HG02759 (cell line): ENCODE measurements around the gene ZNF165.
A peak's percentile ranks its signal among the peaks of the same experiment; 100 is the strongest.
"Not testable (repeated sequence)": the region's sequence is repeated elsewhere in the genome, so short reads cannot be mapped to it uniquely, and the experiment has no call there.

ENCODE experiments used
- ATAC-seq: cut with Tn5 transposase; IDR thresholded peaks from one replicate; pipeline ENCODE4 v1.9.1; 2021; ENCODE audit warnings: mild to moderate bottlenecking, moderate library complexity; ENCODE audit not compliant: unreplicated experiment

ZNF165 gene

DNA sequence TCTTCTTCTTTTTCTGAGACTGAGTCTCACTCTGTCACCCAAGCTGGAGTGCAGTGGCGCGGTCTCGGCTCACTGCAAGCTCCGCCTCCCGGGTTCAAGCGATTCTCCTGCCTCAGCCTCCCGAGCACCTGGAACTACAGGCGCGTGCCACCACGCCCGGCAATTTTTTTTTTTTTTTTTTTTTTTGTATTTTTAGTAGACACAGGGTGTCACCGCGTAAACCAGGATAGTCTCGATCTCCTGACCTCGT is at the start of gene ZNF165:
Gene ZNF165 (plus strand): TSS at position 188 of the 250 bp plus-strand sequence. CDS start 4,913 bp downstream, outside the sequence.
- ATAC-seq, result peak; percentile 23

DNA sequence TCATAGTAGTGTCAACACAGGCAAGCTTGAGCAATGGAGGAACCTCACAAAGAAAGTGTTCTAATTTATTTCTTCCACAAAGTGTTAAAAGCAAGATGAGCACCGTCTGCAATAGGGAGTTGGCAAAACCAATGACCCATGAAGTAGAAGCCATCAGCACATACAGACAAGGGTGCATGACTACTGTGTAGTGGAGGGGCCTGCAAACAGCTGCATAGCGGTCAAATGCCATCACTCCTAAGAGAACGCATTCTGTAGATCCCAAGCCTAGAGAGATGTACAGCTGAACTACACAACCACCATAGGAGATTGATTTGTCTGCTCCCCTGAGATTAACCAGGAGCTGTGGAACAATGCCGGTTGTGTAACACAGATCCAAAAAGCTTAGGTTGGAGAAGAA is 26.8 kb upstream of the ZNF165 start:
- ATAC-seq, result no peak

DNA sequence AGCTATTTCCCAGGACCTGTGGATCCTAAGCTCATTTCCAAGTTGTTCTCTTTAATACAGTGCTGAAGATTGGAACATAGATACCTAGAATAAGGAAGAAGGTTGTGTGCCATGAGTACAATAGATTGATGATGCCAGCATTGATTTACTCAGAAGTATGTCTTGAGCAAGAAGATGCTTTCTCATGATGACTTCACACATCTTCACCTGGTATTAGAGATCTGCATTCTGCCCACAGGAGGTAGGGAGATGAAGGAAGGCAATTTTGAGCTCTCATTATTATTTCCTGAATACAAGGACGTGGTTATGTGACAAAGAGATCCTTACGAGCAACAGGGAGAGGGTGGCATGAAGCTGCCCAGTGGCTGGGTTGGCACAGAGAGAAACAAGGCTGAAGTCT is 20.0 kb upstream of the ZNF165 start:
- no peak for ATAC-seq

DNA sequence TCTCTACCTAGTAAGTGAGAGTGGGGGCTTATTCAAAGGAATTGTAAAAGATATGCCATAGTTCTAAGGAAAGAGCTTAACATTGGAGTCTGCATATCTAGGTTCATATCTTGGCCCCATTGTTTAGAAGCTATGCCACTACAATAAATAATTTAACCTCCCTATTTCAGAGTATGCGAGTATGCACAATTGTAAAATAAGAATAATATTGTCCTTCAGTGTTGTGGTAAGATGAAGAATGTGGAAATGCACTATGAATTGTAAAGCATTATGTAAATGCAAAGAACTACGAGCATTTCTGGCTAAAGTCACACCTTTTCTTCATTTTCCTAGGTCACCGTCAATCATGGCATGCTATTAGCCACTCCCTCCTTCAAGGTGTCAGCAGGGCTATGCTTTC is 16.1 kb upstream of the ZNF165 start:
- no peak for ATAC-seq

DNA sequence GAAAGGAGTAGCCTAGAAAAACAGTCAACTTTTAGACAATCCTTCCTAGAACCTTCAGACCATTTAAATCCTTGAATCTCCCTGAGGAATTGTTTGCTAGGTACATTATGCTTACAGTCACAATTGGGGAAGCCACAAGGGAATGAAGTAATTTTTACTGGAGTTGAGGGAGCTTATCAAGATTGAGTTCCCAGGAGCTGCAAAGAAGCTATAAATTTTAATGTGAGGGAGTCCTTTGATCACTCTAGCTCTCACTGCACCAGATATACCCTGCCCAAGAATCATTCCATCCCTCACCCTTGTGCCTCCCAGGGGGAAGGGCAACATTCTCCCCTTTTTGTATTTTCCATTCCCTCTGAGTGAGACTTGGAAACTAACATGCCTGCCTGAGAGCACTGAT is 12.3 kb upstream of the ZNF165 start:
- no peak for ATAC-seq

DNA sequence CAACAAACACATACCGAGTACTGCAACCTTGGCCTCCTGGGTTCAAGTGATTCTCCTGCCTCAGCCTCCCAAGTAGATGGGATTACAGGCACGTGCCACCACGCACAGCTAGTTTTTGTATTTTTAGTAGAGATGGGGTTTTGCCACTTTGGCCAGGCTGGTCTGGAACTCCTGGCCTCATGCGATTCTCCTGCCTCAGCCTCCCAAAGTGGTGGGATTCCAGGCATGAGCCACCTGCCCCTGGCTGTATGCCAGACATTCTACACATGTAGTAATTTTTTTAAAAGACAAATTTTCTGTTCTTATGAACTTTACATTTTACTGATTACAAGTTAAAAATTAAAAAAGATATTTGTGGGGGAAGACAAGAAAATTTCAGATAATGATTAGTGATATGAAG is 9.4 kb upstream of the ZNF165 start:
- ATAC-seq, result not testable (repeated sequence)

DNA sequence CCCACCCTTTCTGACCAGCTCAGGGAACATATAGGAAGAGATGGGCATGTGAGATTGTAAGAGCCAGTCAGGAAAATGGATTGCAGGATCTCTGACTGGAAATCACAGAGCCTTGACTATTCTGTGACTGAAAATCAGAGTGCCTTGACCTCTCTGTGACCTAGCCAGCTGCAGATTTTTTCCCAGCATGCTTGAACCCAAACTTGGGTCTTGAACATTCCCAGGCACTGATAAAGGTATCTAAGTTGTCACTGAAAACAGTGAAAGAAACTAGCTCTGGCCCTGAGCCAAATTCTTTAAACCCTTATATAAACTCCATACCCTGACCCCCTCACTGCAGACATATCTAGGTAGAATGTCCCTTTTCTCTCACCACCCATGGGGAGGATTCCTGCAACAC is 2.3 kb upstream of the ZNF165 start:
- ATAC-seq, result no peak

DNA sequence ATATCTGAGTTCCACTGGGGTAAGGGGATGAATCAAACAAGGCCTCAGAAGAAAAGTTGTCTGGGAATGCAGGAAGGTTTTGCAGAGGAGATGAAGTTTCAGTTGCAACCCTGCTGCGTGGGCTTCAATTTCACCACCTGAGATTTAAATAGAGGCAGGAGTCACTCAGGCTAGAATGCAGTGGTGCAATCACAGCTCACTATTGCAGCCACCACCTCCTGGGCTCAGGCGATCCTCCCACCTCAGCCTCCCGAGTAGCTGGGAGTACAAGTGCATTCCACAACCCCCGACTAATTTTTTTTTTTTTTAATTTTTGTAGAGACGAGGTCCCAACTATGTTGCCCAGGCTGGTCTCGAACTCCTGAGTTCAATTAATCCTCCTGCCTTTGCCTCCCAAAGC is 1.5 kb upstream of the ZNF165 start:
- ATAC-seq, result no peak

DNA sequence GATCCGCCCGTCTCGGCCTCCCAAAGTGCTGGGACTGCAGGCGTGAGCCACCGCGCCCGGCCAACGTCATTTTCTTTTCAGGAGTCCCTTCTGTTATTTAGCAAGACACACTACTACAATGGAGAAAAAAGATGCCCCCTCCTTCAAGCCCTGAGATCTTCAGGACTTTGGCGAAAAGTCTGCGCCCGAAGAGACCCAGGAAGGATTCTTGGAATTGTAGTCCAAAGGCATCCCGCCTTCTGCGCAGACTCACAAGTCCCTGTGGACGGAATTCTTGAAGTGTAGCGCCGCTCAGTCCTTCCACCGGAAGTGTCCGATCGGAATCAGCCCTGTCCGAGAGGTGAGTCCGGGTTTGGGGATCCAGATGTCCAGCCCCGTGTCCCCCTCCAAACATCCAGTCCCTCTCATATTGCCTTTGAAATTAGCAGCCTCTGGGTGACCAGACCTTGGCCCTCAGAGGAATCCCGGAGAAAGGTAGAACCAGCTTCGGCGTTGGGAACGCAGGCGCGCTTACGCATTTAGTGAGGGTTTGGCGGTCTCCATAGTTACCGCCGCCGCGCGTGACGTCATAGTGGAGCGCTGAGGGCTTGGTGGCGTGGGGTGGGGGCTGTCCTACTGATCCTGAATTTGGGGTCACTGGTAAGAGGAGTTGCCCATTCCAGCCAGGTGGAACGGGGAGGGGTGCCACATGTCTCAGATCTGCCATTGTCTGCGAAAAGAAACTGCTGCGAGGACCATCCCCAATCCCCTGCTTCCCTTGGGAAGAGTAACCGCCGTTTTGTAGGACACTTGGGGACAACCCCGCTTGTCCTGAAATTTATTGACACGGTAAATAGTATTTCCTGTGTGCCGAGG is 490 bp downstream of the ZNF165 start:
- ATAC-seq, result peak; percentile 80

DNA sequence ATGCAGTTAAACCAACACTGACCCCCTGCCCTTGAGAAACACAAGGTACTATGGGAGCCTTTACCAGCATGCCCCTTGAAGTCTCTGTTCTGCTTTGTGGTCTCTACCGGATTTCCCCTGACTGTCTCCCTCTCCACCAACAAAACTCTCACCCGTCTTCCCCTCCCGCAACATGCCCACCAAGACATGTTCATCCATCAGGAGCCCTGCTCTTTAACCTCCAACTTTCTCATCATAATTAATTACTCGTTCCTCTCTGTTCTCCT is 1.1 kb downstream of the ZNF165 start:
- ATAC-seq, result peak; percentile 52

DNA sequence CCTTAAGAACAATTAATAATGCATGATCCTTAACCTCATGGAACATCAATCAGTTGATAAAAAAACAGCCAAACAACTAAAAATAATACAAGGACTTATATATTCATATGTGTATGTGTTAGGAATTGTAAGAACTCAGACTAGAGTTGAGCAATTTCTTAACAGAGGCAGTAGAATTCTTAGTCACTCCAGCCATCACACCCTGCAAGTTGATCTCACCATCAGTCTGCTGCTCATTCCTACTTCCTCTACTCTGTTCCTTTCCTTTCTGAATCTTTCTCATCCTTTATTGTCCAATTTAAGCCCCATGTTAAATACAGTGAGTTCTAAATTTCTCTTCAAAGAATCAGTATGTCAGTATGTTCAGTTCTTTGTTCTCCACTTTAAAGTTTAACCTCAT is 2.6 kb downstream of the ZNF165 start:
- ATAC-seq, result no peak

DNA sequence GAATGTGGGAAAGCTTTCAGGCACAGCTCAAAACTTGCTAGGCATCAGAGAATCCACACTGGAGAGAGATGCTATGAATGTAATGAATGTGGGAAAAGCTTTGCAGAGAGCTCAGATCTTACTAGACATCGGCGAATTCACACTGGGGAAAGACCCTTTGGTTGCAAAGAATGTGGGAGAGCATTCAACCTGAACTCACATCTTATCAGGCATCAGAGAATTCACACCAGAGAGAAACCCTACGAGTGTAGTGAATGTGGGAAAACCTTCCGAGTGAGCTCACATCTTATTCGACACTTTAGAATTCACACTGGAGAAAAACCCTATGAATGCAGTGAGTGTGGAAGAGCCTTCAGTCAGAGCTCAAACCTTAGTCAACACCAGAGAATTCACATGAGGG is 8.7 kb downstream of the ZNF165 start:
- ATAC-seq, result no peak

DNA sequence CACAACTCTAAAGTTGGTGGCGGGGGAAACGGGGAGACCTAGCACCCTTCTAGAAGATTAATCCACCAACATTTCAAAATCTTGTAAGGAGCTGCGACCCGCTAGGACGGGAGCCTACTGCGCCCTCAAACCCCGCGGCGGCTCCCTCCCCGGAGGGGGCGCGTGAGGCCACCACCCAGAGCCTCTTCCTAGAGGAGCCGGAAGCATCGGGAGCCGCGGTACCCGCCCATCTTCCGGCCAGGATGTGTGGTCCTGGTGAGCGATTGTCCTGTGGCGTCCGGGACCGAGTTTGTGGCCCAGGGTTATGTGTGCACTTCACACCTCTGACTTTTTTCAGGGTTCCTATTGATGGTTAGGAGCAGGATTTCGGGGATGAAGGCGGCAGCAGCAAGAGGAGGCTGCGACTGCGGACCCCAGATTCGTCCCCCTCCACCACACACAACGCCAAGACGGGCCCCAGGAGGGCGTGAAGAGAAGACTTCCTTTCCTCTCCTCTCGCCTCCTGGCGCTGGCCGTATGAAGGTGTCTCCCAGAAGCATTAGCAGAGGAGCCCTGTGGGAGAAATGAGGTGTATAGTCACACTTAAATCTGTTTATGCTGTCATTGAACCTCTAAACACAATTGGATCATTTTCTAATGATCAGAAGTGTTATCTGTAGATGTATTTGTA is 10.7 kb downstream of the ZNF165 start:
- ATAC-seq, result no peak

DNA sequence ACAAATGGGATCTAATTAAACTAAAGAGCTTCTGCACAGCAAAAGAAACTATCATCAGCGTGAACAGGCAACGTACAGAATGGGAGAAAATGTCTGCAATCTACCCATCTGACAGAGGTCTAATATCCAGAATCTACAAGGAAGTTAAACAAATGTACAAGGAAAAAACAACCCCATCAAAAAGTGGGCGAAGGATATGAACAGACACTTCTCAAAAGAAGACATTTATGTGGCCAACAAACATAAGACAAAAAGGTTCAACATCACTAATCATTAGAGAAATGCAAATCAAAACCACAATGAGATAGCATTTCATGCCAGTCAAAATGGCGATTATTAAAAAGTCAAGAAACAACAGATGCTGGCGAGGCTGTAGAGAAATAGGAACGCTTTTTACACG is 21.9 kb downstream of the ZNF165 start:
- not testable (repeated sequence) for ATAC-seq

DNA sequence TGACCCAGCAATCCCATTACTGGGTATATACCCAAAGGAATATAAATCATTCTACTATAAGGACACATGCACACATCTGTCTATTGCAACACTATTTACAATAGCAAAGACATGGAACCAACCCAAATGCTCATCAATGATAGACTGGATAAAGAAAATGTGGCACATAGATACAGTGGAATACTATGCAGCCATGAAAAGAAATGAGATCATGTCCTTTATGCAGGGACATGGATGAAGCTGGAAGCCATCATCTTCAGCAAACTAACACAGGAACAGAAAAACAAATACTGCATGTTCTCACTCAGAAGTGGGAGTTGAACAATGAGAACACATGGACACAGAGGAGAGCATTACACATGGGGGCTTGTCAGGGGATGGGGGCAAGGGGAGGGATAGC is 22.3 kb downstream of the ZNF165 start:
- ATAC-seq, result not testable (repeated sequence)

DNA sequence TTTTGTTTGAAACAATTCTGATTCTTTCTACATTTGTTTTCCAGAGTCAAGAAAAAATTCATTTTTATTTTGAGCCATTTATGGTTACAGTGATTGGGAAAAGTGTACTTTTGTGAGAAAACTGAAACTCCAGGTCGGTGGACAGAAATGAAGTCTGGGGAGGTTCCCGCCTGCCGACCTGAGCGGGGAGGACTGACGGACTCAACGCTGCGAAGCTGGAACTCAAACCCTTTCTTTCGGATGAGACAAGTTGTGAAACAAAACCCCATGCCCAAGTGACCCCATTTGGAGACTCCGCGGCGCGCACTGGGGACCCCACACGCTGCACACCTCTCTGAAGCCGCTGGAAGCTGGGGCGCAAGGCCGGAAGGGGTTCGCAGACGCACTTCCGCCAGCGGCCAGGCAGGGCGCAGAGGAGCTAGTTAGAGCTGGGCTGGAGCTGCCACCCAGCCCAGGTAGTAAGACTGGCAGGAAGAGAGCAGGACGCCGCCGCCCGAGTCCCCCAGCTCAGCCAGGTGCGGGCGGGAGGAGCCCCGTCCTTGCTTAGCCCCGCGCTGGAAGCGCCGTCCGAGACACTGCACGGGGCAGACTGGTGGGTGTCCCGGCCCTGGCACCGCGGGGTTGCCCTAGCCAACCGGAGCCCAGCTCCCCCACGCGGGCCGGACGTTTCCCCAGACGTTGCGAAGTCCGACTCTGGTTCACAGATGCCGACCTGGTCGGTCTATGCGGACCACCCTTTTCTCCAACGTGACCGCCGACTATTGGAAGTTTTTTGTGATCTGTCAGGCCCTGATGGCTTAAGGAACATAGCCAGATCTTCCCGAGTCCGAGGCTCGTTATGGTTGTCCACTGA is 24.2 kb downstream of the ZNF165 start:
- ATAC-seq, result peak; percentile 99

DNA sequence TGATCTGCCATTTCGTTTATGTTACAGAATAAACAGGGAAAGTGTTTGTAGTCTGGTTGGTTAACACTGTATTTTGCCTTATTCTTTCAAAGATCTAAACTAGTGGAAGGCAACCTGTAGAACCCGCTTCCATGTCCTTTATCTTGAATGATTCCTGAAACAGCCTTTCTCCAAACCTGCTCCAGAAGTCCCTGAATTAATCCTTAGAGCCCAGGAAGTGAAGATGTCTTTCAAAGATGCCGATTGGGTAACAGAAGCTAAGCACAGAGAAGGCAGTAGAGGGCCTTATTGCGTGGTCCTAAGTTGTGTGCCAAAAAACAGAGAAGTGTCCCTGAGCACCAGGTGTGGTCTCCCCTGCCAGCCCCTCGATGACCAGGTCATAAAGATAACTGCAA is 24.9 kb downstream of the ZNF165 start:
- peak; percentile 22 for ATAC-seq

DNA sequence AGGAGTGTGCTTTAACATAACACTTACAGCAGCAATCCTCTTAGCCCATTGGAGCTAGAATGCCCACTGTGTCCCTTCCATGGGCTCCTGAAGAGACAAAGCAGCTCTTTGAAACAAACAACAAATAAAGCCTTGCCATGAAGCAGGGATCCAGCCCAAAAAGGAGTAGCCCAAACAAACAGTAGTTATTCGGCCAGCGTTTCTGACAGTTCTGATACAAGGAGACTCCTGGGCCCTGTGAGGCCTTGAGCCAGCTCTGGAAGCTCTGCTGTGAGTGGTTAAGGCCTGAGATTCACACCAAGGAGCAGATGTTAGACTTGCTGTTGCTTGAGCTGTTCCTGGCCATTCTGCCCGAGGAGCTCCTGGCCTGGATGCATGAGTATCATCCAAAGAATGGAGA is 27.1 kb downstream of the ZNF165 start:
- no peak for ATAC-seq

DNA sequence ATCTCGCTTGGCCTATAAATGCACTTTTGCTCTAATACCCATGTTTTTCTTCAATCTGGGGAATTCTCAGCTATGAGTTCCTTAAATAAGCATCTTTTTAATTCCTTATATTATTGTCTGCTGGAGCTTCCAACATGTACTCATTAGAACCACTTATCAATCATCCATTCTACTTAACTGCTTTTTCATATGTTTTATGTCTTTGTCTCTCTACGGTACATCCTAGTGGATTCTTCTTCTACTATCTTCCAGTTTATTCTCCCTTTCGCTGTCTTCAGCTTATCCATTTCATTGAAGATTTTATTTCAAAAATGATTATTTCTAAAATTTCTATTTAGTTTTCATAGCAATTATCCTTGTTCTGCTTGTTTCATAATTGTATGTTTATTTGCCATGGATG is 31.6 kb downstream of the ZNF165 start:
- no peak for ATAC-seq

DNA sequence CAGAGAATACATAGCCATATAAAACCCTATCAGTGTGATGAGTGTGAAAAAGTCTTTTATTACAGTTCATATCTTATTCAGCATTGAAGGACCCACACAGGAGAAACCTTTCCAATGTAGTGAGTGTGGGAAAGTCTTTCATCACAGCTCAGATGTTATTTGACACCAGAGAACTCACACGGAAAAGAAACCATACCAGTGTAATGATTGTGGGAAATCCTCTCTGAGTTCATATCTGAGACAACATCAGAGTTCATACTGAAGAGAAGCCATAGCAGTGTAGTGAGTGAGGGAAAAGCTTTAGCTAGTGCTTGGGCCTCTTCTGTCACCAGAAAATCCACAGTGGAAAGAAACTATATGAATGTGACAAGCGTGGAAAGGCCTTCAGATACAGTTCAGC is 35.4 kb downstream of the ZNF165 start:
- ATAC-seq, result no peak

DNA sequence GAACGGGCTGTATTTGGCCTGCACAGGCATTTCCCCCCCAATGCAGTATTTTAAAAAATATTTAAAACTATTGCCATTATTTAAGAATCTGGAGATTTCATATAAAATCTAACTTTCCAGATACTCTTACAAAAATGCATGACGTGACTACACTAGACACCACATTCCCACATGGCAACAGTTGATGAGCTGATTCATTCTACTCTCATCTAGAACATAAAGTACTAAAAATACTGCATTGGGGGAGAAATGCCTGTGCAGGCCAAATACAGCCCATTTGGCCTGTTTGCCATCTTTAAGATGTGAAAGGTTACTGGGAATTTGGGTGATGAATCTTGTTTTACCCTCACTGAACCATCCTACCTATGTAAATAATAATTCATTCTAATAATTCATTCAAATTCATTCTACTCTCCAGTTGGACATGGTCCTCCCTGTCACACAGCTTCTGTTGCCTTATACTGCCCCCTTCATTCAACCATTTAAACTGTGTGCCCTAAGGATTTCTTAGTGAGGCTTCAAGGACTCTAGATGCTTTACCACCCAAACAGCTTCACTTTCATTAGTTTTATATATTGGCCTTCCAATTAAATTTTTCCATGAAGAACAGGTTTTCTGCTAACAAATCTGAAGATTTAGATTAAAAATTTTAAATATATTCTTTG is 37.1 kb downstream of the ZNF165 start:
- ATAC-seq, result no peak

DNA sequence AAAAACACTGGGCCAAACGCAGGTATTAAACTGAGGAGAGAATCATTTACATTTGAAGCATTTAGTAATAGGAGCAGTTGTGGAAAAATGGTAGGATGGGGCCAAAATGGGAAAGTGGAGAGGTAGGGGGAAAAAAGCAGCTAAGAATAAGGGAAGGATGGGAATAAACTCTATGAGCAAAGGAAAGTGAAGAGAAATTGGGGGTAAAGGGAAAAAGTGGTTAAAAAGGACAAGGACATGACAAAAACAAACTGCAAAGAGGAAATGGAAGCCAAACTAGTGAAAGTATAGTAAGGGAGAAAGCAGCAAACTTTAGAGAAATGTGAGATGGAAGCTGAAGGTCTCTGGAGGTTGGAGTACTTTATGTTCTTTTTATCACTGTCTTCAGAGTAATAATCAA is 37.8 kb downstream of the ZNF165 start:
- no peak for ATAC-seq
